ENCODE measurements around the gene MEIS3.

Gene MEIS3

DNA sequence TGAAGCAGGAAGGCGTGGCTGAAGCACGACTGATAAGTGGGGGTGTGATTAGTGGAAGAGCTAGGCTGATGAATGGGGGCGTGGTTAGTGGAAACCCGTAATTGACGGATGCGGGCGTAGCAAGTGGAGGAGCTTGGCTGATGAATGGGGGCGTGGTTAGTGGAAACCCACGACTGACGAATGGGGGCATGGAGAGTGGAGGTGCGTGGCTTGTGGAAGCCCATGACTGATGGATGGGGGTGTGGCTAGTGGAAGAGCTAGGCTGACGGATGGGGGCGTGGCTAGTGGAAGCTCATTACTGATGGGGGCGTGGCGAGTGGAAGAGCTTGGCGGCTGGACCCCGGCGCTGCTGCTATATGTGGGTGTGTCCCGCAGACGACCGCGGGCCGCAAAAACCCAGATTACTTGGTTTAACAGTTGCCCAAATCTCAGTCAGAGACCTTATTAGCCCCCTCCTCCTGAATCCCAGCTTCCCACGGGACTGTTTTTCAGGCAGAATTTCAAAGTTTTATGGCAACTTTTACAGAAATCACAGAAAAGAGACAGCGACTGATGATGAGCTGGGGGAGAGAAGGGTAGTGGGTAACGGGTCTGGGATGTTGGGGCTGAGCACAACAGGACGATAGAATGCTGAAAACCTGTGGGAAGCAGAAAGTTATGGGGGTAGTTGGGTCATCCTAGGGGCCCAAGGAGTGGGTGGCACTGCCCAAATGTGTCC is 9.0 kb upstream of the MEIS3 start:
- DNase-seq (ENCODE audit: insufficient read length, low spot score) (peak; percentile 77), FAIRE-seq (peak; percentile 90)
- TF ChIP-seq POU2F2 (IDR thresholded peaks at IDR 0.05; ENCODE audit: low read depth, low read length) (no peak), PAX5 (IDR thresholded peaks at IDR 0.05; ENCODE audit: insufficient read depth, low read length, severe bottlenecking) (no peak), POLR2AphosphoS5 (IDR thresholded peaks at IDR 0.05; ENCODE audit: low read depth, low read length) (no peak), SPI1 (IDR thresholded peaks at IDR 0.05; ENCODE audit: low read depth, low read length) (no peak), POLR2A (IDR thresholded peaks at IDR 0.05; ENCODE audit: low read depth, low read length) (no peak), TAF1 (IDR thresholded peaks at IDR 0.05; ENCODE audit: low read depth, low read length) (no peak)

GRCh38 chr19:47427241-47428176 is 8.2 kb upstream of the MEIS3 start:
- DNase-seq (ENCODE audit: insufficient read length, low spot score): peak; percentile 82
- FAIRE-seq: peak; percentile 88
- TF ChIP-seq POU2F2 (IDR thresholded peaks at IDR 0.05; ENCODE audit: low read depth, low read length): no peak
- TF ChIP-seq POLR2A (IDR thresholded peaks at IDR 0.05; ENCODE audit: low read depth, low read length): no peak
- TF ChIP-seq SPI1 (IDR thresholded peaks at IDR 0.05; ENCODE audit: low read depth, low read length): no peak
- TF ChIP-seq TAF1 (IDR thresholded peaks at IDR 0.05; ENCODE audit: low read depth, low read length): no peak
- TF ChIP-seq PAX5 (IDR thresholded peaks at IDR 0.05; ENCODE audit: insufficient read depth, low read length, severe bottlenecking): no peak
- TF ChIP-seq POLR2AphosphoS5 (IDR thresholded peaks at IDR 0.05; ENCODE audit: low read depth, low read length): no peak

DNA sequence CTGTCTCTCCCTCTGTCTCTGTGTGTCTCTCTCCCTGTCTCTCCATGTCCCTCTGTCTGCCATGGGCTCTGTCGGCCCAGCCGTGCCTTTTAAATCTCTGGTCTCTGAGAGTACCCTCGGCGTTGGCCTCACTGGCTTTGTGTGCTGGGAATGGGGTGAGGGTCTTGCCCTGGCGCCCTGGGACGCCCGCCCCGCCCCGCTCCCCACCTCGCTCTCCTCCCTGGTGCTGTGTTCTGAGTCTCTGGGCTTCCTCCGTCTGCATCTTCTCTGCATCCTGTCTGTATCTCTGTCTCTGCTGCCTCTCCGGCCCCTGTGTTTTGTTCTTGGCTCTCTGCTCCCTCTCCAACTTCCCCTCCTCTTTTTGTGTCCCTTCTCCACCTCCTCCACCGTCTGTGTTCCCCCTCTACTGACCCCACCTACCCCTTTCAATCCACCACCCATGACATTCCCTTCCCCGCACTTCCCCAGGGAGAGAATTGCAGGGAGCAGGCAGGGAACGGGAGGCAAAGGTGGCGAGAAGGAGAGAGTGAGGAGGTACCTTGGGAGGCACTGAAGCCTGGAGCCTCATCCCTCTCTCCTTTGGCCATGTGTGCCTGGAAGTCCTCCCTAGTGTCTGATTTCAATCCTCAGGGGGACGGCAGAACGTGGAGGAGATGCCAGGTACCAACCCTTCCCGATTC is 4.0 kb upstream of the MEIS3 start:
- DNase-seq (ENCODE audit: insufficient read length, low spot score): no peak
- FAIRE-seq: no peak

GRCh38 chr19:47422417-47423163 is 3.3 kb upstream of the MEIS3 start:
- FAIRE-seq (no peak), DNase-seq (ENCODE audit: insufficient read length, low spot score) (no peak)
- no peak for TF ChIP-seq SPI1 (IDR thresholded peaks at IDR 0.05; ENCODE audit: low read depth, low read length)
- TF ChIP-seq POLR2AphosphoS5 (IDR thresholded peaks at IDR 0.05; ENCODE audit: low read depth, low read length): no peak
- TF ChIP-seq TAF1 (IDR thresholded peaks at IDR 0.05; ENCODE audit: low read depth, low read length): no peak
- TF ChIP-seq POU2F2 (IDR thresholded peaks at IDR 0.05; ENCODE audit: low read depth, low read length): no peak
- TF ChIP-seq POLR2A (IDR thresholded peaks at IDR 0.05; ENCODE audit: low read depth, low read length): no peak
- TF ChIP-seq PAX5 (IDR thresholded peaks at IDR 0.05; ENCODE audit: insufficient read depth, low read length, severe bottlenecking): no peak

More for the DNA sequence above, 4.0 kb upstream of the MEIS3 start:
- no peak for TF ChIP-seq POLR2AphosphoS5 (IDR thresholded peaks at IDR 0.05; ENCODE audit: low read depth, low read length)
- TF ChIP-seq POLR2A (IDR thresholded peaks at IDR 0.05; ENCODE audit: low read depth, low read length): no peak
- no peak for TF ChIP-seq SPI1 (IDR thresholded peaks at IDR 0.05; ENCODE audit: low read depth, low read length)
- no peak for TF ChIP-seq TAF1 (IDR thresholded peaks at IDR 0.05; ENCODE audit: low read depth, low read length)
- TF ChIP-seq POU2F2 (IDR thresholded peaks at IDR 0.05; ENCODE audit: low read depth, low read length): no peak
- no peak for TF ChIP-seq PAX5 (IDR thresholded peaks at IDR 0.05; ENCODE audit: insufficient read depth, low read length, severe bottlenecking)

DNA sequence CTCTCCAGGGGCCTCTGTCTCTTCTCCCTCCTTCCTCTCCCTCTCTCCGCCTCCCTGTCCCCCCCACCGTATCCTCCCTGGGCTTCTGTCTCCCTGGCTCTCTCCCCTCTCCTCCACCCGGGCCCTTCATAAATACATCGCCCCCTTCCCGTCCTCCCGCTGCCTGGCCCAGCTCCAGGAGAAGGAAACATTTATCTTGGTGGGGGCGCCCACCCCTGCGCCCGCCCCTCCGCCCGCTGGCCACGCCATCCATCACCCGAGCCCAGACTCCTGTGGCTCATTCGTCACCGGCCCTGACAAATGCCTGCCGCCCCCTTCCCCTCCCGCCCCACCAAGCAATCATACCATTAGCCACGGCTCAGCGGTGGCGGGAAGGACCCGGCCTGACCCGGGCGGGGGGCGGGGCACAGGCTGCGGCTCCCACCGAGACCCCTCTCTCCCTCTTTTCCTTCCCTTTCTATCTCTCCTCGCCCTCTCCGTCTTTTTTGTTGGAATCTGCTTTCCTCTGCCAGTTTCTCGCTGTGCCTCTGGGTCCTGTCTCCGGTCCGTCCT is 2.6 kb upstream of the MEIS3 start:
- FAIRE-seq (no peak), DNase-seq (ENCODE audit: insufficient read length, low spot score) (no peak)

GRCh38 chr19:47421244-47421786 is 2.0 kb upstream of the MEIS3 start:
- TF ChIP-seq PAX5 (IDR thresholded peaks at IDR 0.05; ENCODE audit: insufficient read depth, low read length, severe bottlenecking): no peak
- TF ChIP-seq SPI1 (IDR thresholded peaks at IDR 0.05; ENCODE audit: low read depth, low read length): no peak
- no peak for TF ChIP-seq POLR2A (IDR thresholded peaks at IDR 0.05; ENCODE audit: low read depth, low read length)
- no peak for TF ChIP-seq TAF1 (IDR thresholded peaks at IDR 0.05; ENCODE audit: low read depth, low read length)
- TF ChIP-seq POU2F2 (IDR thresholded peaks at IDR 0.05; ENCODE audit: low read depth, low read length): no peak
- no peak for TF ChIP-seq POLR2AphosphoS5 (IDR thresholded peaks at IDR 0.05; ENCODE audit: low read depth, low read length)
- DNase-seq (ENCODE audit: insufficient read length, low spot score) (no peak), FAIRE-seq (no peak)

More for the DNA sequence above, 2.6 kb upstream of the MEIS3 start:
- TF ChIP-seq POU2F2 (IDR thresholded peaks at IDR 0.05; ENCODE audit: low read depth, low read length) (no peak), SPI1 (IDR thresholded peaks at IDR 0.05; ENCODE audit: low read depth, low read length) (no peak), TAF1 (IDR thresholded peaks at IDR 0.05; ENCODE audit: low read depth, low read length) (no peak), PAX5 (IDR thresholded peaks at IDR 0.05; ENCODE audit: insufficient read depth, low read length, severe bottlenecking) (no peak), POLR2A (IDR thresholded peaks at IDR 0.05; ENCODE audit: low read depth, low read length) (no peak), POLR2AphosphoS5 (IDR thresholded peaks at IDR 0.05; ENCODE audit: low read depth, low read length) (no peak)

GRCh38 chr19:47419789-47420188 is 462 bp upstream of the MEIS3 start:
- no peak for DNase-seq (ENCODE audit: insufficient read length, low spot score)
- TF ChIP-seq POLR2A (IDR thresholded peaks at IDR 0.05; ENCODE audit: low read depth, low read length) (no peak), TAF1 (IDR thresholded peaks at IDR 0.05; ENCODE audit: low read depth, low read length) (no peak)
- FAIRE-seq: no peak

DNA sequence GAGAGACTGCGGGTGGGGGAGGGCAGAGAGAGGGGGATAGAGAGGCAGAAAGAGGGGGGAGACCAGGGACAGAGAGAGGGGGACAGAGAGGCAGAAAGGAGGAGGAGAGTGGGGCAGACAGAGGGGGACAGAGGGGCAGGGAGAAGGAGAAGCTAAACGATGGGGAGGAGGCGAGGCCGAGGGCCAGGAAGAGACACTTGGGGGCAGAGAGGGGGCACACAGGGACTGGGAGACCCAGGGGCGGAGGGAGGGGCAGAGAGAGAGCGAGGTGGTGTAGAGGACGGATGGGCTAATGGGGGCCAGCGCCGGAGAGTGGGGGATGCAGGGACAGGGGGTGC is 666 bp downstream of the MEIS3 start:
- DNase-seq (ENCODE audit: insufficient read length, low spot score): no peak
- FAIRE-seq: no peak
- no peak for TF ChIP-seq POLR2A (IDR thresholded peaks at IDR 0.05; ENCODE audit: low read depth, low read length)
- TF ChIP-seq TAF1 (IDR thresholded peaks at IDR 0.05; ENCODE audit: low read depth, low read length): no peak
- no peak for TF ChIP-seq POLR2AphosphoS5 (IDR thresholded peaks at IDR 0.05; ENCODE audit: low read depth, low read length)
- no peak for TF ChIP-seq PAX5 (IDR thresholded peaks at IDR 0.05; ENCODE audit: insufficient read depth, low read length, severe bottlenecking)
- TF ChIP-seq SPI1 (IDR thresholded peaks at IDR 0.05; ENCODE audit: low read depth, low read length): no peak
- no peak for TF ChIP-seq POU2F2 (IDR thresholded peaks at IDR 0.05; ENCODE audit: low read depth, low read length)
